H9 (cell line): Measurements from ENCODE around the gene ZNF133. TPM values are rescaled to one million over a fixed set of nuclear protein-coding genes. Genes with fewer than 3 reads are reported as not detected.

Experiments used
- DNase-seq: peaks from one replicate; pipeline ENCODE4 v3.0.0-alpha.2; 2017
- H2AFZ ChIP-seq: one replicate; pipeline ENCODE4 v1.6.1; 2013; ENCODE audit warnings: mild to moderate bottlenecking, low read length, control low read depth, moderate library complexity
- H2AK5ac ChIP-seq: 2 replicates; pipeline ENCODE4 v1.6.1; 2013; ENCODE audit warnings: low read length, control low read depth, mixed read lengths; ENCODE audit not compliant: insufficient read length
- H2BK120ac ChIP-seq: one replicate; pipeline ENCODE4 v1.6.1; 2013; ENCODE audit warnings: low read depth, mild to moderate bottlenecking, low read length, control low read depth, inconsistent platforms; ENCODE audit not compliant: poor library complexity, severe bottlenecking
- H2BK12ac ChIP-seq: 2 replicates; pipeline ENCODE4 v1.6.1; 2013; ENCODE audit warnings: low read length, control low read depth, mixed read lengths, low read depth; ENCODE audit not compliant: insufficient read length
- H2BK15ac ChIP-seq: 2 replicates; pipeline ENCODE4 v1.6.1; 2013; ENCODE audit warnings: low read depth, low read length, control low read depth
- H2BK20ac ChIP-seq: one replicate; pipeline ENCODE4 v1.6.1; 2013; ENCODE audit warnings: low read depth, mild to moderate bottlenecking, low read length, control low read depth, inconsistent platforms; ENCODE audit not compliant: poor library complexity, severe bottlenecking
- H2BK5ac ChIP-seq: 2 replicates; pipeline ENCODE4 v1.6.1; 2013; ENCODE audit warnings: low read length, control low read depth, mixed read lengths; ENCODE audit not compliant: insufficient read length
- H3K14ac ChIP-seq: 2 replicates; pipeline ENCODE4 v1.6.1; 2013; ENCODE audit warnings: low read length, control low read depth; ENCODE audit not compliant: insufficient read depth
- H3K18ac ChIP-seq: 2 replicates; pipeline ENCODE4 v1.6.1; 2013; ENCODE audit warnings: low read depth, mild to moderate bottlenecking, mixed read lengths, low read length, control low read depth; ENCODE audit not compliant: insufficient read length
- H3K23ac ChIP-seq: 2 replicates; pipeline ENCODE4 v1.6.1; 2013; ENCODE audit warnings: low read length, control low read depth, mixed read lengths, low read depth; ENCODE audit not compliant: insufficient read length
- H3K23me2 ChIP-seq: 2 replicates; pipeline ENCODE4 v1.6.1; 2013; ENCODE audit warnings: low read depth, mild to moderate bottlenecking, mixed read lengths, low read length, control low read depth; ENCODE audit not compliant: insufficient read length, poor library complexity, severe bottlenecking
- H3K27ac ChIP-seq: 2 replicates; pipeline ENCODE4 v1.5.1; 2013; ENCODE audit warnings: low read length, control low read depth, mixed read lengths, low read depth; ENCODE audit not compliant: insufficient read length
- H3K27me3 ChIP-seq: 2 replicates; pipeline ENCODE4 v1.6.1; 2013; ENCODE audit warnings: low read length, control low read depth, inconsistent platforms; ENCODE audit not compliant: insufficient read depth
- H3K4ac ChIP-seq: 2 replicates; pipeline ENCODE4 v1.6.1; 2013; ENCODE audit warnings: low read depth, mild to moderate bottlenecking, control low read depth, inconsistent platforms, low read length, moderate library complexity
- H3K4me1 ChIP-seq: 2 replicates; pipeline ENCODE4 v1.6.1; 2013; ENCODE audit warnings: low read length, control low read depth, inconsistent platforms; ENCODE audit not compliant: insufficient read depth
- H3K4me2 ChIP-seq: 2 replicates; pipeline ENCODE4 v1.6.1; 2013; ENCODE audit warnings: low read length, control low read depth, mixed read lengths; ENCODE audit not compliant: insufficient read length, insufficient read depth
- H3K56ac ChIP-seq: 2 replicates; pipeline ENCODE4 v1.6.1; 2013; ENCODE audit warnings: low read depth, mild to moderate bottlenecking, mixed read lengths, low read length, control low read depth; ENCODE audit not compliant: insufficient read length
- H3K79me1 ChIP-seq: 2 replicates; pipeline ENCODE4 v1.6.1; 2013; ENCODE audit warnings: low read depth, mild to moderate bottlenecking, moderate library complexity, low read length, control low read depth, inconsistent platforms; ENCODE audit not compliant: insufficient read depth, poor library complexity, severe bottlenecking
- H3K79me2 ChIP-seq: 2 replicates; pipeline ENCODE4 v1.6.1; 2013; ENCODE audit warnings: low read length, control low read depth, inconsistent platforms; ENCODE audit not compliant: insufficient read depth
- H3K9ac ChIP-seq: 2 replicates; pipeline ENCODE4 v1.6.1; 2013; ENCODE audit warnings: low read length, control low read depth, mixed read lengths; ENCODE audit not compliant: insufficient read length; ENCODE audit errors: extremely low read depth
- H3K9me3 ChIP-seq: one replicate; pipeline ENCODE4 v1.6.1; 2013; ENCODE audit warnings: low read depth, low read length, inconsistent platforms; ENCODE audit not compliant: control insufficient read depth
- H3T11ph ChIP-seq: one replicate; pipeline ENCODE4 v1.6.1; 2013; ENCODE audit warnings: mild to moderate bottlenecking, low read length, control low read depth, inconsistent platforms
- H4K20me1 ChIP-seq: one replicate; pipeline ENCODE4 v1.6.1; 2013; ENCODE audit not compliant: control insufficient read depth, insufficient read length, insufficient read depth
- H4K5ac ChIP-seq: 2 replicates; pipeline ENCODE4 v1.6.1; 2013; ENCODE audit warnings: low read depth, mild to moderate bottlenecking, mixed read lengths, low read length, control low read depth; ENCODE audit not compliant: insufficient read length
- H4K8ac ChIP-seq: replicated peaks from 2 replicates; pipeline ENCODE4 v1.6.1; 2013; ENCODE audit warnings: low read length, control low read depth, mixed read lengths, low read depth; ENCODE audit not compliant: insufficient read length
- H4K91ac ChIP-seq: 2 replicates; pipeline ENCODE4 v1.6.1; 2013; ENCODE audit warnings: low read depth, mild to moderate bottlenecking, moderate library complexity, mixed read lengths, low read length, control low read depth; ENCODE audit not compliant: insufficient read length
- H3K27ac Mint-ChIP-seq, 3 experiments: 2 replicates in 2 of 3; 3 replicates in 1 of 3; pipeline ENCODE4 v1.8.0; 2020 to 2021; ENCODE audit warnings: mixed read lengths in 3 of 3, mild to moderate bottlenecking in 1 of 3, moderate library complexity in 1 of 3
- H3K27me3 Mint-ChIP-seq: 2 replicates; pipeline ENCODE4 v1.8.0; 2021; ENCODE audit warnings: low read depth, mild to moderate bottlenecking, moderate library complexity, mixed read lengths
- H3K36me3 Mint-ChIP-seq, 3 experiments: 2 replicates in 2 of 3; 3 replicates in 1 of 3; pipeline ENCODE4 v1.8.0; 2020 to 2021; ENCODE audit warnings: low read depth in 3 of 3, mixed read lengths in 3 of 3; ENCODE audit not compliant: insufficient read depth in 1 of 3
- H3K4me1 Mint-ChIP-seq, 2 experiments: 2 replicates each; pipeline ENCODE4 v1.8.0; 2020; ENCODE audit warnings: mixed read lengths in 2 of 2
- H3K4me3 Mint-ChIP-seq, 2 experiments: 2 replicates in 1 of 2; 3 replicates in 1 of 2; pipeline ENCODE4 v1.8.0; 2020 to 2021; ENCODE audit warnings: mild to moderate bottlenecking in 2 of 2, mixed read lengths in 2 of 2, moderate library complexity in 1 of 2
- H3K9me3 Mint-ChIP-seq, 2 experiments: 2 replicates in 1 of 2; 3 replicates in 1 of 2; pipeline ENCODE4 v1.8.0; 2020; ENCODE audit warnings: mild to moderate bottlenecking in 2 of 2, mixed read lengths in 2 of 2, moderate library complexity in 1 of 2
- total RNA-seq: library from RNA; stranded (reverse); gene quantifications from 2 replicates; pipeline ENCODE4 v1.2.1, GENCODE V29; 2021
- TF ChIP-seq, protein P1 (sequence below): fragments of 200-600 bp; sonication (generic); conservative IDR thresholded peaks from 3 replicates; pipeline ENCODE4 v1.8.0; 2021; ENCODE audit warnings: antibody characterized with exemption, mild to moderate bottlenecking

The ZNF133 gene
- total RNA-seq, 1 experiment from 2014 or later, result 11.0 TPM

DNA sequence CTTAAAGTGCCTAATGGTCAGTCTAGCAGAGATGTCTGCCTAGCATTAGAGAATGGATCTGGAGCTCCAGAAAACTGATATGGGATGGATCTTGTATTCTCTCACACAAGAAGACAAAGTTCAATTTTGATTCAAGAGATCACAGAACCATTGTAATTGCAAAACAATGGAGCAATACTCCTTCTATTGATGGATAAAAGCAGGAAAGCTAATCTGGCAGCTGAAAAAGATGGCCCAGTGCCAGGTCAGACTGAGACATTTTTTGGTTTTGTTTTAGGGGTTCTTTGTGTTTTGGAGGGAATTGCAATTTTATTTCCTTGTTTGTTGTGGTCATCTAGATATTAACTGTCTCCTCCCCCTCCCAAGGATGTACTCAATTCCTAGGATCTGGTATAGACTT lies 14.6 kb upstream of the ZNF133 start:
- H3K27me3 Mint-ChIP-seq, result peaks cover 12% of the 10 kb centered on the region
- no peaks in the 10 kb centered on the region for H3K36me3 Mint-ChIP-seq
- H3K27ac Mint-ChIP-seq, result no peak overlapping the region

More for the DNA sequence above, 14.6 kb upstream of the ZNF133 start:
- Mint-ChIP-seq H3K4me1 (0 out of 4 replicates have a peak, but pooled peaks cover 2 to 3% of the 10 kb centered on the region in 2 experiments), H3K4me3 (no peak overlapping the region), H3K9me3 (no peaks in the 10 kb centered on the region)
- H3K79me1 ChIP-seq, result no peaks in the 10 kb centered on the region
- H3T11ph ChIP-seq, result no peak overlapping the region
- TF ChIP-seq, protein P1, sequence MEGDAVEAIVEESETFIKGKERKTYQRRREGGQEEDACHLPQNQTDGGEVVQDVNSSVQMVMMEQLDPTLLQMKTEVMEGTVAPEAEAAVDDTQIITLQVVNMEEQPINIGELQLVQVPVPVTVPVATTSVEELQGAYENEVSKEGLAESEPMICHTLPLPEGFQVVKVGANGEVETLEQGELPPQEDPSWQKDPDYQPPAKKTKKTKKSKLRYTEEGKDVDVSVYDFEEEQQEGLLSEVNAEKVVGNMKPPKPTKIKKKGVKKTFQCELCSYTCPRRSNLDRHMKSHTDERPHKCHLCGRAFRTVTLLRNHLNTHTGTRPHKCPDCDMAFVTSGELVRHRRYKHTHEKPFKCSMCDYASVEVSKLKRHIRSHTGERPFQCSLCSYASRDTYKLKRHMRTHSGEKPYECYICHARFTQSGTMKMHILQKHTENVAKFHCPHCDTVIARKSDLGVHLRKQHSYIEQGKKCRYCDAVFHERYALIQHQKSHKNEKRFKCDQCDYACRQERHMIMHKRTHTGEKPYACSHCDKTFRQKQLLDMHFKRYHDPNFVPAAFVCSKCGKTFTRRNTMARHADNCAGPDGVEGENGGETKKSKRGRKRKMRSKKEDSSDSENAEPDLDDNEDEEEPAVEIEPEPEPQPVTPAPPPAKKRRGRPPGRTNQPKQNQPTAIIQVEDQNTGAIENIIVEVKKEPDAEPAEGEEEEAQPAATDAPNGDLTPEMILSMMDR, result no peak
- H2AFZ ChIP-seq, result no peak overlapping the region
- H3K4me2 ChIP-seq, result no peak overlapping the region
- no peaks in the 10 kb centered on the region for H3K9me3 ChIP-seq
- H2BK5ac ChIP-seq, result no peak overlapping the region
- H3K23ac ChIP-seq, result no peak overlapping the region
- no peak overlapping the region for H2BK15ac ChIP-seq
- no peak overlapping the region for H2BK120ac ChIP-seq
- H3K18ac ChIP-seq, result no peak overlapping the region
- H3K14ac ChIP-seq, result no peak overlapping the region
- no peak overlapping the region for H3K9ac ChIP-seq
- no peak overlapping the region for H4K8ac ChIP-seq
- no peaks in the 10 kb centered on the region for H4K20me1 ChIP-seq
- no peak for DNase-seq
- no peak overlapping the region for H3K4ac ChIP-seq
- no peak overlapping the region for H2BK12ac ChIP-seq
- H4K5ac ChIP-seq, result no peak overlapping the region
- no peaks in the 10 kb centered on the region for H3K4me1 ChIP-seq
- H2AK5ac ChIP-seq, result no peak overlapping the region
- no peaks in the 10 kb centered on the region for H3K27me3 ChIP-seq
- no peaks in the 10 kb centered on the region for H3K23me2 ChIP-seq
- no peaks in the 10 kb centered on the region for H3K79me2 ChIP-seq
- no peak overlapping the region for H4K91ac ChIP-seq
- no peak overlapping the region for H3K27ac ChIP-seq
- no peak overlapping the region for H2BK20ac ChIP-seq
- H3K56ac ChIP-seq, result no peak overlapping the region
